ENCODE measurements around the gene LYPLAL1.
"Not testable (repeated sequence)": the region's sequence is repeated elsewhere in the genome, so short reads cannot be mapped to it uniquely, and the experiment has no call there.

Gene LYPLAL1

GRCh38 chr1:219226196-219226595 is 52.5 kb downstream of the LYPLAL1 start:
- DNase-seq, result no peak

- DNase-seq, result no peak
Observed at GRCh38 chr1:219227360-219228057, 53.8 kb downstream of the LYPLAL1 start.

- no peak for DNase-seq
Observed at GRCh38 chr1:219228058-219228419, 54.4 kb downstream of the LYPLAL1 start.

- DNase-seq, result no peak
Observed at GRCh38 chr1:219232890-219233289, 59.2 kb downstream of the LYPLAL1 start.

- peak; percentile 10 for DNase-seq
Observed at GRCh38 chr1:219235903-219236481, 62.3 kb downstream of the LYPLAL1 start.

GRCh38 chr1:219236933-219237610 is 63.4 kb downstream of the LYPLAL1 start:
- no peak for DNase-seq

- DNase-seq, result no peak
Observed at GRCh38 chr1:219239518-219239917, 65.8 kb downstream of the LYPLAL1 start.

GRCh38 chr1:219244864-219245263 is 71.2 kb downstream of the LYPLAL1 start:
- DNase-seq, result no peak

- DNase-seq, result no peak
Observed at GRCh38 chr1:219247441-219247840, 73.8 kb downstream of the LYPLAL1 start.

- not testable (repeated sequence) for DNase-seq
Observed at GRCh38 chr1:219250468-219250867, 76.8 kb downstream of the LYPLAL1 start.

- no peak for DNase-seq
Observed at GRCh38 chr1:219257751-219258150, 84.1 kb downstream of the LYPLAL1 start.

GRCh38 chr1:219261454-219261853 is 87.8 kb downstream of the LYPLAL1 start:
- no peak for DNase-seq
